CD1c-positive myeloid dendritic cell (primary cell): ENCODE results near the gene NFE2L2.
"Not testable (repeated sequence)": the region's sequence is repeated elsewhere in the genome, so short reads cannot be mapped to it uniquely, and the experiment has no call there.

Source experiments
- DNase-seq: peaks from one replicate; pipeline ENCODE4 v3.0.0-alpha.2; 2016; ENCODE audit errors: extremely low spot score

Gene NFE2L2

GRCh38 chr2:177195194-177195593, 69.3 kb downstream of the NFE2L2 start:
- DNase-seq, result no peak

GRCh38 chr2:177193240-177193639, 71.3 kb downstream of the NFE2L2 start:
- no peak for DNase-seq

GRCh38 chr2:177192788-177193187, 71.7 kb downstream of the NFE2L2 start:
- no peak for DNase-seq

GRCh38 chr2:177190941-177191340, 73.6 kb downstream of the NFE2L2 start:
- no peak for DNase-seq

GRCh38 chr2:177188482-177189469, 75.8 kb downstream of the NFE2L2 start:
- DNase-seq, result no peak

GRCh38 chr2:177187631-177188312, 76.8 kb downstream of the NFE2L2 start:
- no peak for DNase-seq

GRCh38 chr2:177186038-177186437, 78.5 kb downstream of the NFE2L2 start:
- not testable (repeated sequence) for DNase-seq

GRCh38 chr2:177184606-177185005, 79.9 kb downstream of the NFE2L2 start:
- no peak for DNase-seq

- no peak for DNase-seq
Observed at GRCh38 chr2:177183860-177184259, 80.7 kb downstream of the NFE2L2 start.
